ENCODE data around the gene ANKRD9. TPM values are rescaled to one million over a fixed set of nuclear protein-coding genes. Genes with fewer than 3 reads are reported as not detected.

Gene ANKRD9
- total and polyA plus RNA-seq, 9 of the 15 experiments (the other 6 are each of a cell fraction or from before 2014, with no cell fraction given), result 0.04 to 32.9 (median 5.3) TPM

GRCh38 chr14:102508774-102509745 lies 516 bp downstream of the ANKRD9 start (continued):
- no peak for TF ChIP-seq ZNF41 (CRISPR knock-in tag; conservative IDR thresholded peaks at IDR 0.05)
- TF ChIP-seq HNRNPUL1 (IDR thresholded peaks at IDR 0.05; ENCODE audit: low read length), result no peak
- no peak for TF ChIP-seq RBM34 (IDR thresholded peaks at IDR 0.05; ENCODE audit: borderline replicate concordance, insufficient read depth, low read length)
- 0 out of 4 replicates have a peak, but pooled peaks of 1 of the 2 experiments have one; percentile 40 for TF ChIP-seq MAZ (CRISPR knock-in tag; conservative IDR thresholded peaks at IDR 0.05 in 1 of 2, IDR thresholded peaks at IDR 0.05 in 1 of 2)
- TF ChIP-seq XRCC5 (IDR thresholded peaks at IDR 0.05; ENCODE audit: low read depth, low read length), result 0 out of 2 replicates have a peak, but pooled peaks have one; percentile 43
- TF ChIP-seq NFXL1 (CRISPR knock-in tag; IDR thresholded peaks at IDR 0.05), result no peak
- no peak for TF ChIP-seq U2AF2 (optimal IDR thresholded peaks at IDR 0.05; ENCODE audit: low read depth, low read length)
- TF ChIP-seq, protein P1, sequence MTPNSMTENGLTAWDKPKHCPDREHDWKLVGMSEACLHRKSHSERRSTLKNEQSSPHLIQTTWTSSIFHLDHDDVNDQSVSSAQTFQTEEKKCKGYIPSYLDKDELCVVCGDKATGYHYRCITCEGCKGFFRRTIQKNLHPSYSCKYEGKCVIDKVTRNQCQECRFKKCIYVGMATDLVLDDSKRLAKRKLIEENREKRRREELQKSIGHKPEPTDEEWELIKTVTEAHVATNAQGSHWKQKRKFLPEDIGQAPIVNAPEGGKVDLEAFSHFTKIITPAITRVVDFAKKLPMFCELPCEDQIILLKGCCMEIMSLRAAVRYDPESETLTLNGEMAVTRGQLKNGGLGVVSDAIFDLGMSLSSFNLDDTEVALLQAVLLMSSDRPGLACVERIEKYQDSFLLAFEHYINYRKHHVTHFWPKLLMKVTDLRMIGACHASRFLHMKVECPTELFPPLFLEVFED (CRISPR knock-in tag; conservative IDR thresholded peaks at IDR 0.05), result no peak
- TF ChIP-seq RB1 (IDR thresholded peaks at IDR 0.05; ENCODE audit: low read depth), result peak; percentile 51; the same call in 1 of the 2 replicates
- no peak; the same call in 1 of the 2 replicates for TF ChIP-seq BCOR (IDR thresholded peaks at IDR 0.05)
- no peak for TF ChIP-seq CCAR2 (IDR thresholded peaks at IDR 0.05; ENCODE audit: low read depth, low read length)
- TF ChIP-seq MED1 (CRISPR knock-in tag; IDR thresholded peaks at IDR 0.05; ENCODE audit: borderline replicate concordance), result no peak
- no peak for TF ChIP-seq ZNF146 (CRISPR knock-in tag; IDR thresholded peaks at IDR 0.05; ENCODE audit: unreplicated experiment)
- TF ChIP-seq COPS2 (conservative IDR thresholded peaks at IDR 0.05), result no peak
- TF ChIP-seq, protein P2, sequence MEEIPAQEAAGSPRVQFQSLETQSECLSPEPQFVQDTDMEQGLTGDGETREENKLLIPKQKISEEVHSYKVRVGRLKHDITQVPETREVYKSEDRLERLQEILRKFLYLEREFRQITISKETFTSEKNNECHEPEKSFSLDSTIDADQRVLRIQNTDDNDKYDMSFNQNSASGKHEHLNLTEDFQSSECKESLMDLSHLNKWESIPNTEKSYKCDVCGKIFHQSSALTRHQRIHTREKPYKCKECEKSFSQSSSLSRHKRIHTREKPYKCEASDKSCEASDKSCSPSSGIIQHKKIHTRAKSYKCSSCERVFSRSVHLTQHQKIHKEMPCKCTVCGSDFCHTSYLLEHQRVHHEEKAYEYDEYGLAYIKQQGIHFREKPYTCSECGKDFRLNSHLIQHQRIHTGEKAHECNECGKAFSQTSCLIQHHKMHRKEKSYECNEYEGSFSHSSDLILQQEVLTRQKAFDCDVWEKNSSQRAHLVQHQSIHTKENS (CRISPR knock-in tag; IDR thresholded peaks at IDR 0.05), result no peak
- TF ChIP-seq NFIC (IDR thresholded peaks at IDR 0.05), result peak; percentile 63
- TF ChIP-seq HDAC1 (IDR thresholded peaks at IDR 0.05), result peak in 1 of 2 experiments; percentile 23; a peak in 1 of 4 replicates
- TF ChIP-seq, protein P3, sequence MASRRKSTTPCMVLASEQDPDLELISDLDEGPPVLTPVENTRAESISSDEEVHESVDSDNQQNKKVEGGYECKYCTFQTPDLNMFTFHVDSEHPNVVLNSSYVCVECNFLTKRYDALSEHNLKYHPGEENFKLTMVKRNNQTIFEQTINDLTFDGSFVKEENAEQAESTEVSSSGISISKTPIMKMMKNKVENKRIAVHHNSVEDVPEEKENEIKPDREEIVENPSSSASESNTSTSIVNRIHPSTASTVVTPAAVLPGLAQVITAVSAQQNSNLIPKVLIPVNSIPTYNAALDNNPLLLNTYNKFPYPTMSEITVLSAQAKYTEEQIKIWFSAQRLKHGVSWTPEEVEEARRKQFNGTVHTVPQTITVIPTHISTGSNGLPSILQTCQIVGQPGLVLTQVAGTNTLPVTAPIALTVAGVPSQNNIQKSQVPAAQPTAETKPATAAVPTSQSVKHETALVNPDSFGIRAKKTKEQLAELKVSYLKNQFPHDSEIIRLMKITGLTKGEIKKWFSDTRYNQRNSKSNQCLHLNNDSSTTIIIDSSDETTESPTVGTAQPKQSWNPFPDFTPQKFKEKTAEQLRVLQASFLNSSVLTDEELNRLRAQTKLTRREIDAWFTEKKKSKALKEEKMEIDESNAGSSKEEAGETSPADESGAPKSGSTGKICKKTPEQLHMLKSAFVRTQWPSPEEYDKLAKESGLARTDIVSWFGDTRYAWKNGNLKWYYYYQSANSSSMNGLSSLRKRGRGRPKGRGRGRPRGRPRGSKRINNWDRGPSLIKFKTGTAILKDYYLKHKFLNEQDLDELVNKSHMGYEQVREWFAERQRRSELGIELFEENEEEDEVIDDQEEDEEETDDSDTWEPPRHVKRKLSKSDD (conservative IDR thresholded peaks at IDR 0.05; ENCODE audit: low read length), result no peak
- no peak for TF ChIP-seq PATZ1 (CRISPR knock-in tag; IDR thresholded peaks at IDR 0.05; ENCODE audit: borderline replicate concordance)
- no peak for TF ChIP-seq GABPA (tag; conservative IDR thresholded peaks at IDR 0.05; ENCODE audit: low read depth)
- no peak for TF ChIP-seq CEBPB (tag; IDR thresholded peaks at IDR 0.05)
